Adrenal gland (tissue), 5 donors: ENCODE measurements around the gene COL4A1.

Experiments used
- CTCF ChIP-seq, 6 experiments: fragments of 450-650 bp in 4 of 6; fragments of 200-600 bp in 2 of 6; sonication (generic) in 1 of 6; IDR thresholded peaks; 1 replicate in 5 of 6; 2 replicates in 1 of 6; pipeline versions ENCODE4 v1.5.1 to v1.8.0; 2016 to 2021; ENCODE audit warnings: antibody characterized with exemption in 6 of 6, mild to moderate bottlenecking in 2 of 6, moderate library complexity in 1 of 6
- POLR2A ChIP-seq, 2 donors: fragments of 450-650 bp; IDR thresholded peaks; one replicate each; pipeline ENCODE4 v1.6.1; 2017; ENCODE audit warnings: antibody characterized with exemption in 2 of 2, mild to moderate bottlenecking in 2 of 2, moderate library complexity in 1 of 2
- donor health status: DM: no; HTN: no; CAD: no.

- TF ChIP-seq CTCF (IDR thresholded peaks at IDR 0.05) (no peak), POLR2A (IDR thresholded peaks at IDR 0.05) (no peak)
Observed at GRCh38 chr13:110271313-110271712, 35.6 kb downstream of the COL4A1 start.
